Activated CD8-positive, alpha-beta T cell treated with anti-CD3 and anti-CD28 coated beads, Interleukin-2, amount 10 ng/mL, durations not matched to agents 7 days and 5 days (primary cell): ENCODE results near the gene DPF1. TPM values are rescaled to one million over a fixed set of nuclear protein-coding genes. Genes with fewer than 3 reads are reported as not detected.
"Not testable (repeated sequence)": the region's sequence is repeated elsewhere in the genome, so short reads cannot be mapped to it uniquely, and the experiment has no call there.

Experiments
- ATAC-seq: fragments of 150-1000 bp; cut with Tn5 transposase; one replicate; pipeline ENCODE4 v1.10.0; 2021; ENCODE audit warnings: moderate library complexity
- CTCF ChIA-PET: fragments of 350-600 bp; sonication (Branson Sonifier 250); formaldehyde crosslinking; loops from one replicate; lab custom pipeline; 2021; ENCODE audit warnings: antibody characterized with exemption; lab: Charles Lee
- POLR2A ChIA-PET: fragments of 350-600 bp; sonication (Branson Sonifier 250); formaldehyde crosslinking; loops from one replicate; lab custom pipeline; 2021; ENCODE audit warnings: antibody characterized with exemption; lab: Charles Lee
- DNase-seq: peaks from one replicate; pipeline ENCODE4 v3.0.0-alpha.2; 2020
- H3K27ac Mint-ChIP-seq: one replicate; pipeline ENCODE4 v1.8.0; 2021; ENCODE audit warnings: mild to moderate bottlenecking, mixed read lengths
- H3K27me3 Mint-ChIP-seq: one replicate; pipeline ENCODE4 v1.8.0; 2021; ENCODE audit warnings: low read depth, mixed read lengths
- H3K36me3 Mint-ChIP-seq: one replicate; pipeline ENCODE4 v1.8.0; 2021; ENCODE audit warnings: low read depth, mixed read lengths
- H3K4me1 Mint-ChIP-seq: one replicate; pipeline ENCODE4 v1.8.0; 2021; ENCODE audit warnings: low read depth, mixed read lengths
- H3K4me3 Mint-ChIP-seq: one replicate; pipeline ENCODE4 v1.8.0; 2021; ENCODE audit warnings: mild to moderate bottlenecking, mixed read lengths
- H3K9me3 Mint-ChIP-seq: one replicate; pipeline ENCODE4 v1.8.0; 2022; ENCODE audit warnings: mixed read lengths; ENCODE audit not compliant: insufficient read depth
- total RNA-seq, 2 experiments: library from RNA; stranded (reverse); gene quantifications; one replicate each; pipeline ENCODE4 v1.2.3, GENCODE V29; 2021

The DPF1 gene
- total RNA-seq, 2 experiments from 2014 or later = 0.16 to 0.29 TPM

- Mint-ChIP-seq H3K27me3 (peaks cover 50% of the 10 kb centered on the region), H3K4me1 (peaks cover 10% of the 10 kb centered on the region), H3K9me3 (no peaks in the 10 kb centered on the region), H3K4me3 (peak overlapping the region; percentile 49), H3K27ac (no peak overlapping the region), H3K36me3 (no peaks in the 10 kb centered on the region)
- no peak for ATAC-seq
- DNase-seq = no peak
- ChIA-PET CTCF (interaction anchor here (1.3 kb wide), 1 partner anchor 86 kb away, joined by 3 read pairs; no protein-coding TSS in a partner anchor), POLR2A (no interaction called here)
Observed at GRCh38 chr19:38228491-38229439, 4.7 kb upstream of the DPF1 start.

GRCh38 chr19:38228005-38228377, 4.0 kb upstream of the DPF1 start:
- peaks cover 12% of the 10 kb centered on the region for H3K4me1 Mint-ChIP-seq
- ChIA-PET CTCF (interaction anchor here (1.3 to 1.9 kb wide), 2 partner anchors 86 to 326 kb away, joined by 3 to 7 read pairs; no protein-coding TSS in a partner anchor), POLR2A (no interaction called here)
- no peaks in the 10 kb centered on the region for H3K36me3 Mint-ChIP-seq
- no peak overlapping the region for H3K27ac Mint-ChIP-seq
- ATAC-seq (no peak), DNase-seq (no peak)
- peaks cover 57% of the 10 kb centered on the region for H3K27me3 Mint-ChIP-seq
- no peaks in the 10 kb centered on the region for H3K9me3 Mint-ChIP-seq
- H3K4me3 Mint-ChIP-seq = no peak overlapping the region

GRCh38 chr19:38227287-38228004, 3.4 kb upstream of the DPF1 start:
- DNase-seq = no peak
- no peak for ATAC-seq
- Mint-ChIP-seq H3K36me3 (no peaks in the 10 kb centered on the region), H3K9me3 (no peaks in the 10 kb centered on the region), H3K4me3 (no peak overlapping the region), H3K27ac (no peak overlapping the region), H3K4me1 (peaks cover 12% of the 10 kb centered on the region), H3K27me3 (peaks cover 60% of the 10 kb centered on the region)
- ChIA-PET CTCF (interaction anchor here (0.7 to 1.9 kb wide), 6 partner anchors 37 to 325 kb away, joined by 3 to 7 read pairs (median 4); partner anchors contain the start of genes FAM98C and SPINT2), POLR2A (no interaction called here)

GRCh38 chr19:38224863-38225218, 819 bp upstream of the DPF1 start:
- H3K9me3 Mint-ChIP-seq, ATAC-seq, DNase-seq, POLR2A ChIA-PET, H3K27ac Mint-ChIP-seq, H3K36me3 Mint-ChIP-seq: not testable (repeated sequence)
- Mint-ChIP-seq H3K4me1 (peaks cover 12% of the 10 kb centered on the region), H3K27me3 (peaks cover 56% of the 10 kb centered on the region), H3K4me3 (peak overlapping the region; percentile 63)
- CTCF ChIA-PET = interaction anchor here (0.6 to 2.1 kb wide), 9 partner anchors 8 to 323 kb away, joined by 3 to 10 read pairs (median 3); partner anchors contain the start of gene SIPA1L3

DNA sequence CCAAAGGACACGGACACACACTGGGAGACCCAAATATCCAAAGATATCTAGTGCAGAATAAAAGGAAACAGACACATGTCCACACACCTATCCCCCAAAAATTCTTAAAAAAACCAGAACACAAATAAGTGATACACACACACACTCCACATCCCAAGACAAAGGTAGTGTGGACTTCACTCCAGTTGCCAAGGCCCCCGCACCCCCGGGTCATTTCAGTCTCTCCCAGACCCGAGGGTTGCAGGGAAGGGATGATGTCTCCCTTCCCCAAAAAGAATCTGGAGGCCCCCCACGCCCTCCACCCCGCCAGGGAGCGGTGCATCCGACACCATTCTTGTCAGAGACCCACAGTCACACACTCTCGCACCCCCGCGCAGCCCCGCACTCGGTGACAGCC, 407 bp downstream of the DPF1 start:
- Mint-ChIP-seq H3K9me3 (no peaks in the 10 kb centered on the region), H3K4me3 (peak overlapping the region; percentile 57), H3K36me3 (no peaks in the 10 kb centered on the region), H3K27me3 (peaks cover 52% of the 10 kb centered on the region), H3K27ac (no peak overlapping the region), H3K4me1 (peaks cover 10% of the 10 kb centered on the region)
- DNase-seq = no peak
- no peak for ATAC-seq
- ChIA-PET CTCF (no interaction called here), POLR2A (no interaction called here)

DNA sequence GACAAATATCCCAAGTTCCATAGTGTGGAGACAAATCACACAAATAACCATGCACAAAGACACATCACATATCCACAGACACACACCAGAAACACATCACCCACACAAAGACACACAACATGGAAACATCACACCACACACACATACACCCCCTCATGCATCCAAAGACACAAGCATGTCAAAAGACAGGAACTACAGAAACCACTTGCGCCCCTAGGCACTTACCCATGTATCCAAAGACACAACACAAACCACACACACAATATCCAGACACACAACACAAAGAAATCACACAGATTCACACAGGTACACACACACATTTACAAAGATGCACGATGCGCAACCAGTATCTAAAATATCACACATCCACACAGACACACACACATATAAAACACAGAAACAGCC, 901 bp downstream of the DPF1 start:
- Mint-ChIP-seq H3K36me3 (no peaks in the 10 kb centered on the region), H3K9me3 (no peaks in the 10 kb centered on the region), H3K4me3 (no peak overlapping the region), H3K27ac (no peak overlapping the region), H3K27me3 (peaks cover 53% of the 10 kb centered on the region), H3K4me1 (peaks cover 10% of the 10 kb centered on the region)
- ChIA-PET CTCF (no interaction called here), POLR2A (no interaction called here)
- no peak for DNase-seq
- no peak for ATAC-seq

- ChIA-PET CTCF (no interaction called here), POLR2A (no interaction called here)
- Mint-ChIP-seq H3K9me3 (no peaks in the 10 kb centered on the region), H3K27ac (no peak overlapping the region), H3K4me3 (no peak overlapping the region), H3K36me3 (no peaks in the 10 kb centered on the region), H3K27me3 (peaks cover 44% of the 10 kb centered on the region), H3K4me1 (peaks cover 10% of the 10 kb centered on the region)
- ATAC-seq = no peak
- DNase-seq = no peak
Observed at GRCh38 chr19:38221919-38222830, 1.8 kb downstream of the DPF1 start.

DNA sequence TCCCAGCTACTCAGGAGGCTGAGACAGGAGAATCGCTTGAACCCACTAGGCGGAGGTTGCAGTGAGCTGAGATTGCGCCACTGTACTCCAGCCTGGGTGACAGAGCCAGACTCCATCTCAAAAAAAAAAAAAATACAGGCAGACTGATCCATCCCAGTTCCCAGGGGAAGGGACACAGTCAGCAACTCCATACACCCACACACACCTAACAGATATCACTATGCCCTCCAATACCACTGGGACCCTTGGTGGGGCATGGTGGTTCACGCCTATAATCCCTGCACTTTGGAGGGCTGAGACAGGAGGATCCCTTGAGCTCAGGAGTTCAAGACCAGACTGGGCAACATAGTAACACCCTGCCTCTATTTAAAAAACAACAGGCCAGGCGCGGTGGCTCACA, 2.6 kb downstream of the DPF1 start:
- no peak overlapping the region for H3K4me3 Mint-ChIP-seq
- DNase-seq (no peak), ATAC-seq (no peak)
- H3K27ac Mint-ChIP-seq = no peak overlapping the region
- no peaks in the 10 kb centered on the region for H3K9me3 Mint-ChIP-seq
- CTCF ChIA-PET = no interaction called here
- peaks cover 38% of the 10 kb centered on the region for H3K27me3 Mint-ChIP-seq
- no peaks in the 10 kb centered on the region for H3K36me3 Mint-ChIP-seq
- POLR2A ChIA-PET = no interaction called here
- peaks cover 10% of the 10 kb centered on the region for H3K4me1 Mint-ChIP-seq

DNA sequence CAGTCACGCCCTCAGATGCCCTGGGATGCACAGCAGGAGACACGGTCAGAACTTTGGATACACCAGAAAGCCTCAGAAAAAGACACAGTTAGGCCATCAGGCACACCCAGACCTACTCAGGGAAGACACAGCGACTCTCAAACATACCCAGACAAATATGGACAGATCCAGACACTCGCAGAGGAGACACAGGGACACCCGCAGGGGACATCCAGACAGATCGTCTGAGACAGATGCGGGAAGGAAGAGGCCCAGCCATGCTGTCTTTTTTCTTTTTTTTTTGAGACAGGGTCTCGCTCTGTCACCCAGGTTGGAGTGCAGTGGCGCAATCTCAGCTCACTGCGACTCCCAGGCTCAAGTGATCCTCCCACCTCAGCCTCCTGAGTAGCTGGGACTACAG, 4.8 kb downstream of the DPF1 start:
- Mint-ChIP-seq H3K9me3 (no peaks in the 10 kb centered on the region), H3K4me3 (no peak overlapping the region), H3K27me3 (peaks cover 36% of the 10 kb centered on the region), H3K4me1 (peaks cover 10% of the 10 kb centered on the region), H3K27ac (no peak overlapping the region), H3K36me3 (no peaks in the 10 kb centered on the region)
- ChIA-PET CTCF (interaction anchor here (0.7 kb wide), 1 partner anchor 11 kb away, joined by 3 read pairs; no protein-coding TSS in a partner anchor), POLR2A (no interaction called here)
- ATAC-seq (no peak), DNase-seq (no peak)

DNA sequence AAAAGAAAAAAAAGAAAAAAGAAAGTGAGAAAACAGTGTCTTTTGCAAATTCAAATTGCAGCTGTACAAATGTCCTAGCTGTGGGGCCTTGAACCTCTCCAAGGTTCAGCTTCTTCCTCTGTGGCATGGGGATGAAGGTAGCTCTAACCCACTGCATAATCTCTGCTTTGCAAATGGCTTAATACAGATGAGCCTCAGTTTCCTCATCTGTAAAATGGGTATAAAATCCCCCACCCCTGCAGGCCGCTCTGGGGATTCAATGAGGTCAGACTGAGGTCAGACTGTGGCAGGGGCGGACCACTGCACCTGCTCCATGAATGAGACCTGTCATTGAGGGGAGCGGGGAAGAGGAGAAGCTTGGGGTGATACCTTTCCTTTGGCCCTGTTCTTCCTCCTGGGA, 5.8 kb downstream of the DPF1 start:
- H3K27me3 Mint-ChIP-seq = peaks cover 34% of the 10 kb centered on the region

More for the DNA sequence above, 5.8 kb downstream of the DPF1 start:
- Mint-ChIP-seq H3K4me3 (no peak overlapping the region), H3K27ac (no peak overlapping the region), H3K4me1 (peaks cover 12% of the 10 kb centered on the region), H3K9me3 (no peaks in the 10 kb centered on the region), H3K36me3 (peaks cover 3% of the 10 kb centered on the region)
- no peak for ATAC-seq
- ChIA-PET POLR2A (interaction anchor here (0.6 kb wide), 1 partner anchor 20 kb away, joined by 4 read pairs; no protein-coding TSS in a partner anchor), CTCF (interaction anchor here (1.0 kb wide), 1 partner anchor 316 kb away, joined by 5 read pairs; no protein-coding TSS in a partner anchor)
- no peak for DNase-seq
